OCI-LY7 (cell line): Measurements from ENCODE around the gene CISD3. TPM values are rescaled to one million over a fixed set of nuclear protein-coding genes. Genes with fewer than 3 reads are reported as not detected.

ENCODE experiments used
- BruUV-seq: library from RNA; stranded (reverse); fragments of 400-500 nt; replicated peaks from 2 replicates; lab custom pipeline; 2021; lab: Mats Ljungman, UMichigan
- CTCF ChIA-PET: fragments of 300-600 bp; sonication (Branson Sonifier 250); formaldehyde crosslinking; loops from one replicate; lab custom pipeline; 2022; ENCODE audit warnings: antibody characterized with exemption; ENCODE audit not compliant: unreplicated experiment; lab: Charles Lee
- POLR2A ChIA-PET: fragments of 300-600 bp; sonication (Branson Sonifier 250); formaldehyde crosslinking; loops from one replicate; lab custom pipeline; 2022; ENCODE audit warnings: antibody characterized with exemption; lab: Charles Lee
- DNase-seq: peaks from one replicate; pipeline ENCODE4 v3.0.0-alpha.2; 2015; ENCODE audit warnings: low spot score
- H2AFZ ChIP-seq: fragments of 200-600 bp; sonication (generic), shearing (Covaris generic); 2 replicates; pipeline ENCODE4 v1.6.1; 2014; ENCODE audit warnings: mild to moderate bottlenecking, antibody characterized with exemption, low read length, moderate library complexity
- H3K27ac ChIP-seq: fragments of 200-600 bp; sonication (generic); 2 replicates; pipeline ENCODE4 v1.5.1; 2014; ENCODE audit warnings: mixed run types, low read depth, mild to moderate bottlenecking, moderate library complexity, low read length, inconsistent platforms; ENCODE audit not compliant: poor library complexity, severe bottlenecking
- H3K36me3 ChIP-seq: fragments of 200-600 bp; sonication (generic); 2 replicates; pipeline ENCODE4 v1.6.1; 2014; ENCODE audit warnings: mild to moderate bottlenecking, antibody characterized with exemption, low read length, moderate library complexity, mixed read lengths; ENCODE audit not compliant: insufficient read depth
- H3K4me1 ChIP-seq: fragments of 200-600 bp; sonication (generic); 2 replicates; pipeline ENCODE4 v1.5.1; 2014; ENCODE audit warnings: mild to moderate bottlenecking, low read length; ENCODE audit not compliant: insufficient read depth, poor library complexity, severe bottlenecking
- H3K4me2 ChIP-seq: fragments of 200-600 bp; sonication (generic); 2 replicates; pipeline ENCODE4 v1.6.1; 2014; ENCODE audit warnings: mild to moderate bottlenecking, low read length
- H3K4me3 ChIP-seq: fragments of 200-600 bp; sonication (generic); 2 replicates; pipeline ENCODE4 v1.5.1; 2014; ENCODE audit warnings: mild to moderate bottlenecking, low read depth, low read length; ENCODE audit not compliant: poor library complexity, severe bottlenecking
- H3K79me2 ChIP-seq: fragments of 200-600 bp; sonication (generic); 2 replicates; pipeline ENCODE4 v1.6.1; 2016; ENCODE audit warnings: low read depth, mild to moderate bottlenecking, low read length, moderate library complexity, mixed read lengths; ENCODE audit not compliant: insufficient read depth
- H3K9me2 ChIP-seq: fragments of 200-600 bp; sonication (generic); 2 replicates; pipeline ENCODE4 v1.6.1; 2016; ENCODE audit warnings: mild to moderate bottlenecking, low read length, mixed read lengths; ENCODE audit not compliant: insufficient read depth
- H3K9me3 ChIP-seq: fragments of 200-600 bp; sonication (generic); 2 replicates; pipeline ENCODE4 v1.6.1; 2014; ENCODE audit warnings: mild to moderate bottlenecking, mixed run types, low read length, mixed read lengths
- H4K20me1 ChIP-seq: fragments of 200-600 bp; sonication (generic); 2 replicates; pipeline ENCODE4 v1.6.1; 2014; ENCODE audit warnings: mild to moderate bottlenecking, antibody characterized with exemption, low read length, moderate library complexity, mixed read lengths; ENCODE audit not compliant: insufficient read depth
- CTCF ChIP-seq: fragments of 200-600 bp; sonication (generic); conservative IDR thresholded peaks from 2 replicates; pipeline ENCODE4 v1.5.1; 2014; ENCODE audit warnings: mild to moderate bottlenecking, antibody characterized with exemption, low read length, moderate library complexity, mixed read lengths
- EZH2phosphoT487 ChIP-seq: fragments of 200-600 bp; sonication (generic); IDR thresholded peaks from 2 replicates; pipeline ENCODE4 v1.6.1; 2018; ENCODE audit warnings: low read depth, borderline replicate concordance, mild to moderate bottlenecking, mixed run types, antibody characterized with exemption, low read length, moderate library complexity, mixed read lengths
- intact Hi-C: fragments of 100-400 bp; cut with micrococcal nuclease; formaldehyde crosslinking; loops from one replicate; pipeline ENCODE4 v1.10.0; 2022; ENCODE audit not compliant: unreplicated experiment
- total RNA-seq, 2 experiments: library from RNA; depleted of rRNA in 1 of 2; stranded (reverse); fragments of >200 nt in 1 of 2; shearing (Covaris generic) in 1 of 2; gene quantifications; 2 replicates each; pipeline ENCODE4 v1.2.3, GENCODE V29; 2014 to 2022

CISD3 gene
- total RNA-seq, 2 experiments from 2014 or later, result 13.4 to 25.1 TPM

- Histone ChIP-seq H3K4me2 (peak within 1 kb of the TSS; percentile 81), H2AFZ (peak within 1 kb of the TSS; percentile 61), H3K79me2 (peaks cover 46% of the 10 kb centered on the region), H3K9me3 (no peaks in the 10 kb centered on the region), H4K20me1 (no peaks in the 10 kb centered on the region), H3K27ac (peak within 1 kb of the TSS; percentile 84), H3K9me2 (no peaks in the 10 kb centered on the region), H3K36me3 (peaks cover 6% of the 10 kb centered on the region; the same call in 1 of the 2 replicates), H3K4me1 (peaks cover 60% of the 10 kb centered on the region), H3K4me3 (peak within 1 kb of the TSS; percentile 79)
- no TSS peak for BruUV-seq
- peak; percentile 66 for DNase-seq
- TF ChIP-seq CTCF, result no peak
- no peak for TF ChIP-seq EZH2phosphoT487
- intact Hi-C loops, result no loop called here
- CTCF ChIA-PET, result no interaction called here
- POLR2A ChIA-PET, result interaction anchor here (0.7 kb wide), 1 partner anchor 90 kb away, joined by 3 read pairs; no protein-coding TSS in a partner anchor
Observed at GRCh38 chr17:38748149-38748891, 18.2 kb downstream of the CISD3 start, which contains the start of gene PCGF2. TSS of gene PCGF2 (minus strand) at chr17:38748336. CDS start at chr17:38740402, 7,934 bp downstream.

DNA sequence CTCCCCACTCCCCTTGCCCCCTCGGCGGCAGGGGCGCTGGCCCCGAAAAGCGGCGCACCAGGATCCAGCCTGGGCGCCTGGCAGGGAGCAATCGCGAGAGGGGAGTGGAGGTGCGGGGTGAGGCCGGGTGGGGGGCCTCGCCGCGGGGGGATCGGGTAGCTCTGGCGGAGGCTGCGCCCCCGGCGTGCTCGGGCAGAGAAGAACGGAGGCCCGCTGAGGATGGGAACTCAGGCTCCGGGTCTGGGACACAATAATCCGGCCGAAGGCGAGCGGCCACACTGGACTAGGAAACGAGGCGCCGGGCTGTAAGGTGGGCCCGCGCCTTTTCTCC lies 18.7 kb downstream of the CISD3 start:
- TF ChIP-seq EZH2phosphoT487, result no peak
- TF ChIP-seq CTCF, result no peak
- POLR2A ChIA-PET, result interaction anchor here (0.7 kb wide), 1 partner anchor 90 kb away, joined by 3 read pairs; no protein-coding TSS in a partner anchor
- Histone ChIP-seq H2AFZ (peak overlapping the region; percentile 23; the same call in 1 of the 2 replicates), H3K4me3 (peak overlapping the region; percentile 79), H3K79me2 (peaks cover 46% of the 10 kb centered on the region), H4K20me1 (no peaks in the 10 kb centered on the region), H3K9me3 (no peaks in the 10 kb centered on the region), H3K9me2 (no peaks in the 10 kb centered on the region), H3K4me1 (peaks cover 60% of the 10 kb centered on the region), H3K36me3 (peaks cover 9% of the 10 kb centered on the region; the same call in 1 of the 2 replicates), H3K27ac (no peak overlapping the region), H3K4me2 (peak overlapping the region; percentile 81)
- CTCF ChIA-PET, result no interaction called here
- no TSS peak for BruUV-seq
- no peak for DNase-seq
- intact Hi-C loops, result no loop called here
